NB4 (cell line): ENCODE results near the gene HECTD4.

Experiments used
- DNase-seq: peaks from one replicate; pipeline ENCODE4 v3.0.0; 2010; ENCODE audit warnings: low read depth
- H3K4me3 ChIP-seq: one replicate; pipeline ENCODE4 v1.5.1; 2011; ENCODE audit warnings: mild to moderate bottlenecking, low read depth, low read length, moderate library complexity
- CTCF ChIP-seq: IDR thresholded peaks from one replicate; pipeline ENCODE4 v1.5.1; 2012; ENCODE audit warnings: low read depth, low read length
- MAX ChIP-seq: IDR thresholded peaks from 2 replicates; pipeline ENCODE4 v1.6.1; 2011; ENCODE audit warnings: low read depth, low read length
- MYC ChIP-seq: IDR thresholded peaks from 2 replicates; pipeline ENCODE4 v1.6.1; 2011; ENCODE audit warnings: low read depth, low read length
- POLR2A ChIP-seq: IDR thresholded peaks from 2 replicates; pipeline ENCODE4 v1.6.1; 2011; ENCODE audit warnings: mild to moderate bottlenecking; ENCODE audit not compliant: insufficient read length; ENCODE audit errors: extremely low read depth

The HECTD4 gene

GRCh38 chr12:112314981-112315380, 67.2 kb downstream of the HECTD4 start:
- TF ChIP-seq CTCF (no peak), POLR2A (no peak), MYC (no peak), MAX (no peak)
- H3K4me3 ChIP-seq, result no peak overlapping the region
- DNase-seq, result no peak

- no peak for TF ChIP-seq POLR2A
- no peak for TF ChIP-seq MAX
- TF ChIP-seq CTCF, result no peak
- TF ChIP-seq MYC, result no peak
- H3K4me3 ChIP-seq, result no peak overlapping the region
- no peak for DNase-seq
These were observed 72.4 kb downstream of the HECTD4 start for GRCh38 chr12:112309797-112310196.

- TF ChIP-seq MAX, result no peak
- no peak for TF ChIP-seq CTCF
- TF ChIP-seq MYC, result no peak
- no peak for TF ChIP-seq POLR2A
- H3K4me3 ChIP-seq, result no peak overlapping the region
- no peak for DNase-seq
These were observed 73.6 kb downstream of the HECTD4 start for GRCh38 chr12:112308652-112309051.

GRCh38 chr12:112308161-112308560, 74.1 kb downstream of the HECTD4 start:
- H3K4me3 ChIP-seq, result no peak overlapping the region
- no peak for DNase-seq
- TF ChIP-seq MAX (no peak), CTCF (no peak), MYC (no peak), POLR2A (no peak)

GRCh38 chr12:112307317-112308011, 74.8 kb downstream of the HECTD4 start:
- TF ChIP-seq POLR2A, result no peak
- no peak for TF ChIP-seq CTCF
- TF ChIP-seq MYC, result no peak
- TF ChIP-seq MAX, result no peak
- no peak overlapping the region for H3K4me3 ChIP-seq
- DNase-seq, result no peak
